ENCODE data around the gene IMPG1. TPM values are rescaled to one million over a fixed set of nuclear protein-coding genes. Genes with fewer than 3 reads are reported as not detected.
A peak's percentile ranks its signal among the peaks of the same experiment; 100 is the strongest.

IMPG1 gene
- total RNA-seq, 2 experiments from 2014 or later, result not detected

GRCh38 chr6:75896526-75896925 lies 175.9 kb downstream of the IMPG1 start:
- no peak overlapping the region for H3K27ac ChIP-seq (ENCODE audit: low read depth, low read length, poor library complexity, severe bottlenecking)
- H3K79me2 ChIP-seq (ENCODE audit: insufficient read depth, low read depth, low read length), result no peaks in the 10 kb centered on the region
- TF ChIP-seq EZH2phosphoT487 (IDR thresholded peaks at IDR 0.05; ENCODE audit: borderline replicate concordance, low read depth, low read length) (no peak), CTCF (conservative IDR thresholded peaks at IDR 0.05; ENCODE audit: low read length) (no peak)
- H3K9me3 ChIP-seq (ENCODE audit: low read length), result no peaks in the 10 kb centered on the region
- H3K4me2 ChIP-seq (ENCODE audit: low read length), result no peak overlapping the region
- DNase-seq (ENCODE audit: low spot score), result no peak
- H3K36me3 ChIP-seq (ENCODE audit: insufficient read depth, low read length), result no peaks in the 10 kb centered on the region
- CTCF ChIA-PET (ENCODE audit: unreplicated experiment), result no interaction called here
- H3K4me3 ChIP-seq (ENCODE audit: low read depth, low read length, poor library complexity, severe bottlenecking), result no peak overlapping the region
- intact Hi-C loops (cut with micrococcal nuclease; ENCODE audit: unreplicated experiment), result no loop called here
- BruUV-seq (replicated peaks), result no TSS peak
- H4K20me1 ChIP-seq (ENCODE audit: insufficient read depth, low read length), result no peaks in the 10 kb centered on the region
- no peaks in the 10 kb centered on the region for H3K9me2 ChIP-seq (ENCODE audit: insufficient read depth, low read length)
- POLR2A ChIA-PET, result no interaction called here
- H2AFZ ChIP-seq (ENCODE audit: low read length), result no peak overlapping the region
- H3K4me1 ChIP-seq (ENCODE audit: insufficient read depth, low read length, poor library complexity, severe bottlenecking), result no peaks in the 10 kb centered on the region

- ChIA-PET POLR2A (interaction anchor here (0.6 to 1.4 kb wide), 3 partner anchors 16 to 610 kb away, joined by 3 to 4 read pairs (median 3); no protein-coding TSS in a partner anchor), CTCF (ENCODE audit: unreplicated experiment) (interaction anchor here (0.5 kb wide), 1 partner anchor 570 kb away, joined by 3 read pairs; no protein-coding TSS in a partner anchor)
- H4K20me1 ChIP-seq (ENCODE audit: insufficient read depth, low read length), result no peaks in the 10 kb centered on the region
- H3K9me3 ChIP-seq (ENCODE audit: low read length), result no peaks in the 10 kb centered on the region
- no peaks in the 10 kb centered on the region for H3K9me2 ChIP-seq (ENCODE audit: insufficient read depth, low read length)
- H3K4me3 ChIP-seq (ENCODE audit: low read depth, low read length, poor library complexity, severe bottlenecking), result no peak overlapping the region
- H3K4me2 ChIP-seq (ENCODE audit: low read length), result no peak overlapping the region
- BruUV-seq (replicated peaks), result no TSS peak
- H2AFZ ChIP-seq (ENCODE audit: low read length), result no peak overlapping the region
- H3K79me2 ChIP-seq (ENCODE audit: insufficient read depth, low read depth, low read length), result no peaks in the 10 kb centered on the region
- no peaks in the 10 kb centered on the region for H3K36me3 ChIP-seq (ENCODE audit: insufficient read depth, low read length)
- no peaks in the 10 kb centered on the region for H3K4me1 ChIP-seq (ENCODE audit: insufficient read depth, low read length, poor library complexity, severe bottlenecking)
- intact Hi-C loops (cut with micrococcal nuclease; ENCODE audit: unreplicated experiment), result loop anchor here (5.0 kb wide), 1 partner anchor 1564 kb away; no protein-coding TSS in a partner anchor
- TF ChIP-seq EZH2phosphoT487 (IDR thresholded peaks at IDR 0.05; ENCODE audit: borderline replicate concordance, low read depth, low read length), result no peak
- TF ChIP-seq CTCF (conservative IDR thresholded peaks at IDR 0.05; ENCODE audit: low read length), result no peak
- DNase-seq (ENCODE audit: low spot score), result no peak
- no peak overlapping the region for H3K27ac ChIP-seq (ENCODE audit: low read depth, low read length, poor library complexity, severe bottlenecking)
These were observed 178.7 kb downstream of the IMPG1 start for GRCh38 chr6:75893776-75894152.

GRCh38 chr6:75893058-75893775 lies 179.2 kb downstream of the IMPG1 start:
- POLR2A ChIA-PET, result interaction anchor here (1.2 to 1.4 kb wide), 2 partner anchors 13 to 17 kb away, joined by 3 read pairs; no protein-coding TSS in a partner anchor
- no peaks in the 10 kb centered on the region for H3K4me1 ChIP-seq (ENCODE audit: insufficient read depth, low read length, poor library complexity, severe bottlenecking)
- H3K9me3 ChIP-seq (ENCODE audit: low read length), result no peaks in the 10 kb centered on the region
- CTCF ChIA-PET (ENCODE audit: unreplicated experiment), result no interaction called here
- no peaks in the 10 kb centered on the region for H3K36me3 ChIP-seq (ENCODE audit: insufficient read depth, low read length)
- no peak overlapping the region for H2AFZ ChIP-seq (ENCODE audit: low read length)
- H3K79me2 ChIP-seq (ENCODE audit: insufficient read depth, low read depth, low read length), result no peaks in the 10 kb centered on the region
- peak; percentile 91 for TF ChIP-seq CTCF (conservative IDR thresholded peaks at IDR 0.05; ENCODE audit: low read length)
- TF ChIP-seq EZH2phosphoT487 (IDR thresholded peaks at IDR 0.05; ENCODE audit: borderline replicate concordance, low read depth, low read length), result no peak
- intact Hi-C loops (cut with micrococcal nuclease; ENCODE audit: unreplicated experiment), result loop anchor here (5.0 kb wide), 1 partner anchor 1564 kb away; no protein-coding TSS in a partner anchor
- no peak overlapping the region for H3K27ac ChIP-seq (ENCODE audit: low read depth, low read length, poor library complexity, severe bottlenecking)
- no peaks in the 10 kb centered on the region for H4K20me1 ChIP-seq (ENCODE audit: insufficient read depth, low read length)
- peak; percentile 64 for DNase-seq (ENCODE audit: low spot score)
- no peak overlapping the region for H3K4me2 ChIP-seq (ENCODE audit: low read length)
- H3K9me2 ChIP-seq (ENCODE audit: insufficient read depth, low read length), result no peaks in the 10 kb centered on the region
- BruUV-seq (replicated peaks), result no TSS peak
- no peak overlapping the region for H3K4me3 ChIP-seq (ENCODE audit: low read depth, low read length, poor library complexity, severe bottlenecking)

Data from OCI-LY7 (cell line).